Measurements from ENCODE around the gene PIK3CD.

GRCh38 chr1:9737671-9738070 is 86.1 kb downstream of the PIK3CD start:
- TF ChIP-seq POLR2A (IDR thresholded peaks at IDR 0.05; ENCODE audit: low read length) (no peak), GATA1 (IDR thresholded peaks at IDR 0.05; ENCODE audit: low read depth, low read length) (no peak)

Measured in erythroblast (primary cell).